K562 (cell line): ENCODE measurements around the gene GPX6. TPM values are rescaled to one million over a fixed set of nuclear protein-coding genes. Genes with fewer than 3 reads are reported as not detected.

Source experiments
- CC2D1A ChIP-seq: fragments of 450-650 bp; IDR thresholded peaks from 2 replicates; pipeline ENCODE4 v1.6.1; 2017; ENCODE audit warnings: mild to moderate bottlenecking
- CHD4 ChIP-seq: fragments of 200-600 bp; sonication (generic); IDR thresholded peaks from 3 replicates; pipeline ENCODE4 v1.6.1; 2012; ENCODE audit warnings: low read depth, mild to moderate bottlenecking, mixed read lengths, low read length, inconsistent platforms; ENCODE audit not compliant: insufficient read depth, insufficient replicate concordance, poor library complexity, severe bottlenecking
- CREBBP ChIP-seq: IDR thresholded peaks from one replicate; pipeline ENCODE4 v1.6.1; 2012; ENCODE audit warnings: low read depth, mild to moderate bottlenecking, control low read depth, inconsistent platforms, low read length
- CUX1 ChIP-seq: fragments of 200-800 bp; sonication (Bioruptor generic); IDR thresholded peaks from 2 replicates; pipeline ENCODE4 v1.6.1; 2016; ENCODE audit warnings: missing genetic modification characterization, missing compliant biosample characterization
- DPF2 ChIP-seq: fragments of 450-650 bp; IDR thresholded peaks from 2 replicates; pipeline ENCODE4 v1.6.1; 2016
- HDAC1 ChIP-seq, 2 experiments: fragments of 450-650 bp; IDR thresholded peaks; 2 replicates each; pipeline ENCODE4 v1.6.1; 2016 to 2017; ENCODE audit warnings: inconsistent platforms in 1 of 2, mild to moderate bottlenecking in 1 of 2, moderate library complexity in 1 of 2
- HNRNPLL ChIP-seq: fragments of 200-400 bp; formaldehyde crosslinking; IDR thresholded peaks from 2 replicates; pipeline ENCODE4 v1.6.1; 2017; ENCODE audit warnings: low read length, low read depth, mild to moderate bottlenecking; ENCODE audit not compliant: poor library complexity, severe bottlenecking
- MAX ChIP-seq: sonication (generic); formaldehyde crosslinking; IDR thresholded peaks from 2 replicates; pipeline ENCODE4 v1.9.0; 2022; ENCODE audit warnings: mild to moderate bottlenecking, missing genetic modification reagents
- MIER1 ChIP-seq: fragments of 450-650 bp; IDR thresholded peaks from 2 replicates; pipeline ENCODE4 v1.6.1; 2016; ENCODE audit warnings: antibody characterized with exemption, mild to moderate bottlenecking, low read depth
- MYNN ChIP-seq, 2 experiments: sonication (generic); formaldehyde crosslinking in 1 of 2; IDR thresholded peaks; 2 replicates each; pipeline versions ENCODE4 v1.5.0 to v1.6.1; 2016 to 2020; ENCODE audit warnings: antibody characterized with exemption in 1 of 2, missing genetic modification reagents in 1 of 2
- NUFIP1 ChIP-seq: fragments of 450-650 bp; IDR thresholded peaks from 2 replicates; pipeline ENCODE4 v1.6.1; 2018; ENCODE audit not compliant: partially characterized antibody
- PHTF2 ChIP-seq: fragments of 250-450 bp; sonication (Bioruptor Pico); IDR thresholded peaks from 2 replicates; pipeline ENCODE4 v1.5.0; 2021; ENCODE audit warnings: mild to moderate bottlenecking
- PTTG1 ChIP-seq: fragments of 450-650 bp; IDR thresholded peaks from 2 replicates; pipeline ENCODE4 v1.6.1; 2016; ENCODE audit warnings: low read depth, mild to moderate bottlenecking, missing genetic modification characterization, missing compliant biosample characterization
- RBBP5 ChIP-seq: fragments of 200-600 bp; sonication (generic); IDR thresholded peaks from 2 replicates; pipeline ENCODE4 v1.6.1; 2012; ENCODE audit warnings: borderline replicate concordance, mild to moderate bottlenecking, low read length, control low read depth, inconsistent platforms; ENCODE audit not compliant: insufficient read depth, poor library complexity, severe bottlenecking
- UBTF ChIP-seq, 2 experiments: IDR thresholded peaks; 2 replicates each; pipeline ENCODE4 v1.6.1; 2012; ENCODE audit warnings: improper control_type of control experiment in 2 of 2, low read depth in 2 of 2, low read length in 2 of 2, borderline replicate concordance in 1 of 2
- ZC3H8 ChIP-seq: fragments of 450-650 bp; IDR thresholded peaks from 2 replicates; pipeline ENCODE4 v1.6.1; 2017
- polyA plus RNA-seq, 8 experiments: library from polyadenylated mRNA; depleted of rRNA in 4 of 8; stranded (reverse) in 5 of 8; unstranded in 3 of 8; fragments of >200 nt; fragmentation: Nextera tagmentation in 2 of 8; fragmentation: Illumina TruSeq in 1 of 8; extraction: Ambion mirVana in 2 of 8; extraction: Trizol in 1 of 8; gene quantifications; 2 replicates each; pipeline versions ENCODE4 v1.2.1 to v1.2.3, GENCODE V29; 2011 to 2014; ENCODE audit warnings: inconsistent platforms in 1 of 8, missing spikeins in 1 of 8
- total RNA-seq, 7 experiments: library from RNA; depleted of rRNA in 6 of 7; stranded (reverse); fragments of >200 nt in 6 of 7; fragmentation: Illumina TruSeq in 2 of 7; extraction: Trizol in 2 of 7; gene quantifications; 2 replicates each; pipeline versions ENCODE4 v1.2.1 to v1.2.3, GENCODE V29; 2011 to 2021; ENCODE audit warnings: low replicate concordance in 1 of 7

GPX6 gene
- total and polyA plus RNA-seq, 9 of the 15 experiments (the other 6 are each of a cell fraction or from before 2014, with no cell fraction given) = not detected

GRCh38 chr6:28480253-28480932 lies 35.2 kb downstream of the GPX6 start (continued):
- TF ChIP-seq CUX1 (CRISPR knock-in tag) = no peak; the same call in 1 of the 2 replicates
- TF ChIP-seq MAX (CRISPR knock-in tag) = 0 out of 2 replicates have a peak, but pooled peaks have one; percentile 16
- TF ChIP-seq PHTF2 (CRISPR knock-in tag) = no peak
- TF ChIP-seq PTTG1 (tag) = no peak
- peak in 1 of 2 experiments; percentile 77; a peak in 2 of 4 replicates for TF ChIP-seq HDAC1 (IDR thresholded peaks at IDR 0.05)
- TF ChIP-seq UBTF (IDR thresholded peaks at IDR 0.05; ENCODE audit: borderline replicate concordance in 1 of 2, low read depth in 2 of 2, low read length in 2 of 2) = no peak
- TF ChIP-seq HNRNPLL = no peak
- TF ChIP-seq NUFIP1 = no peak
- no peak for TF ChIP-seq MIER1
- 0 out of 2 replicates have a peak, but pooled peaks have one; percentile 32 for TF ChIP-seq CC2D1A
- TF ChIP-seq RBBP5 = peak; percentile 48
- no peak for TF ChIP-seq MYNN (IDR thresholded peaks at IDR 0.05)
- no peak for TF ChIP-seq MYNN (CRISPR knock-in tag; IDR thresholded peaks at IDR 0.05)
- no peak for TF ChIP-seq CHD4
- TF ChIP-seq CREBBP = no peak
- no peak for TF ChIP-seq ZC3H8
- TF ChIP-seq DPF2 = peak; percentile 96
